ENCODE data around the gene GBA2.

DNA sequence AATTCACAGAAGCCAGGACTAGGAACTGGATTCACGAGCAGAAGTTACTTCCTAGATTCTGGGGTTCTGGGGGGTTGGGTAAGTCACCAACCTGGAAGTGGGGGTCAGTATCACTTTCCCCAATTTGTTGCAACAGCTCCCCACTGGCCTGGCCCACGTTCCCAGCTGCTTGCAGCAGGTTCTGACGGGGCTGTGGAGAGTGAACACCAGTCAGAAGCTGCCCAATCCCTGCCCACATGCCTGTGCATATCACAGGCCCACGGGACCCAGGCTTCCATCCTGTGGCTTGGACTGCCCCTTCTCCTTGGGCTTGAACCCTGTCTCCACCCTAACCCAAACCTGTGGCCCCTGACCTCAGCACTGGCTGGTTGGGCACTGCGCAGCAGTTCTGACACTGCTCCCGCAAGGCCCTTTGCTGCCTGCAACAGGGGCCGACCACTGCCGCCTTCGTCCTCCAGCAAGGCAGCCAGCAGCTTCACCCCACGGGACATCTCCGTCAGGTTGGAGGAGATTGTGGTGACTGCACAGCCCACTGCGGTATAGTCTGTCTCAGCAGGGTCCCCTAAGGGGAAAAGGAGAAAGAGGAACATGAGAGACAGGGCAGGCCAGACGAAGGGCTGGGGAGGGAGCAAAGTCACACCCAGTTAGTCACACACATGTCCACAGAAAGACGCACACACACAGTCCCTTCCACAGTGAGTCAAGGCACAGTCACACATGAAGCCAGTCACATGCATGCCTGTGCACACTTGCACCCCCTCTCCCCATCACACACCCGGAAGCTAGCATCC, 30.1 kb downstream of the GBA2 start:
- TF ChIP-seq GATA2 (IDR thresholded peaks at IDR 0.05; ENCODE audit: low read depth, low read length) (no peak), GATA3 (IDR thresholded peaks at IDR 0.05; ENCODE audit: low read depth, low read length) (no peak)

All from SH-SY5Y (cell line).